ENCODE data around the gene NDUFS2.

NDUFS2 gene

DNA sequence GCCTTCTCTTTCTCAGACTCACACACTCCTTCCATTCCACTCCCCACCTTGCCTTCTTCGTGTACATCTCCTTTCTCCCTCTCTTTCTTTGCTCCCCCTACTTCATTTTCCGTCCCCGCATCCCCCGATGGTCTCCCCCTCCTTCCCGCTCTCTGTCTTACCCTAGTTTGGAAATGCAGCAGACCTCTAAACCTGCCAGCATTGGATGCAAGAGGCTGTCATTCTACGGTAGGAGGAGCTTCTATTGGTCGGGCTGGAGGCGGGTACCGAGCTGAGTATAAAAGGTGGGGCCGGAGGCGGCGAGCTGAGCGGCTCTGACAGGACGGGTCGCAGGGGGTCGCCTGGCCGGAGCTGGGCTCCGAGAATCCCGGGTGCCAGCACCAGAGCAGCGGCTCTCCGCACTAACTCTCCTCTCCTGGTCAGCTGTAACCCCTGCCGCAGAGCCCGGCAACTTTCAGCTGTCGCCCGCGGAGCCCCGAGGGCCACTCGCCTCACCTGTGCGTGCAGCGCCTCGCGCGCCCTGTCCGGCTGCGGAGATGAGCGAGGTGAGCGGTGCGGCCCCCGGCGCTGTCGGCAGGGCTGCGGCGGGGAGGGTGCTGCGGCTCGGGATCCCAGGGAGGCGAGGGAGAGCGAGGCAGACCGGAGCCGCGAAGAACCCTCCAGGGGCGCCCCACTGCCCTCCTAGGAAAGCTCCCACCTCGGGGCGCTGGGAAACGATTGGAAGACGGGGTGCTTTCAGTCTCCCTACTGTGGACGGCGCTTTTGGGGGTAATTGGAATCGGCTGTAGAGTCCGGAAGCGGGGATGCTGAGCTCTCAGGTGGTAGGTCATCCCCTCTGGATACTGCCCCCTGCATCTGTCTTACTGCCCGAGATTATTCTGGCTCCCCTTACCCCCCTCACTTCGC, 56.5 kb downstream of the NDUFS2 start, which contains the start of gene PCP4L1:
PCP4L1 (plus strand) TSS at position 307 of the 906 bp plus-strand sequence; CDS start at position 537, 230 bp downstream.
- TF ChIP-seq FOXP2 (optimal IDR thresholded peaks at IDR 0.05; ENCODE audit: borderline replicate concordance, extremely low read depth, extremely low read length, insufficient read depth) (no peak), SIN3A (IDR thresholded peaks at IDR 0.05; ENCODE audit: borderline replicate concordance, insufficient read depth, low read length) (no peak)

- TF ChIP-seq TAF1 (IDR thresholded peaks at IDR 0.05; ENCODE audit: borderline replicate concordance, insufficient read depth, low read length) (no peak), FOXP2 (optimal IDR thresholded peaks at IDR 0.05; ENCODE audit: borderline replicate concordance, extremely low read depth, extremely low read length, insufficient read depth) (no peak), SIN3A (IDR thresholded peaks at IDR 0.05; ENCODE audit: borderline replicate concordance, insufficient read depth, low read length) (no peak), REST (IDR thresholded peaks at IDR 0.05; ENCODE audit: insufficient read depth in 1 of 2, low read depth in 2 of 2, low read length in 2 of 2) (no peak), POLR2AphosphoS5 (IDR thresholded peaks at IDR 0.05; ENCODE audit: low read depth, low read length) (no peak)
These were observed 57.2 kb downstream of the NDUFS2 start for GRCh38 chr1:161259345-161259702.

DNA sequence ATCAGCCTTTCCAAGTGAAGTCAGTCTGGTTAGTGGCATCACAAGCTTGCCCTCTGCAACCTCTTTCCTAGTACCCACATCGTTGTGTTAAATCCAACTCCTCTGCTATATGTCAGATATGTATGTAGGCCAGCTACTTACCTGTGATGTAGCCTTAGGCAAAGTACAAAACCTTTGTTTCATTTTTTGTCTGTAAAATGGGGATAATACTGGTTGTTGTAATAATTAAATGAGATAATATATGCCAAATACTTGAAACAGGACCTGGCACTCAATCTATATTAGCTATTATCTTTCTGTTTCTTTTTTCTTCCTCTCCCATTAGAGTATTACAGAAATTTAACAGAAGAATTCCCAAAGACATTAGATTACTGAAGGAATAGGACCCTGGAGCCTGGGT, 57.6 kb downstream of the NDUFS2 start:
- TF ChIP-seq TAF1 (IDR thresholded peaks at IDR 0.05; ENCODE audit: borderline replicate concordance, insufficient read depth, low read length) = no peak
- no peak for TF ChIP-seq REST (IDR thresholded peaks at IDR 0.05; ENCODE audit: insufficient read depth in 1 of 2, low read depth in 2 of 2, low read length in 2 of 2)
- TF ChIP-seq SIN3A (IDR thresholded peaks at IDR 0.05; ENCODE audit: borderline replicate concordance, insufficient read depth, low read length) = no peak
- no peak for TF ChIP-seq POLR2AphosphoS5 (IDR thresholded peaks at IDR 0.05; ENCODE audit: low read depth, low read length)
- no peak for TF ChIP-seq FOXP2 (optimal IDR thresholded peaks at IDR 0.05; ENCODE audit: borderline replicate concordance, extremely low read depth, extremely low read length, insufficient read depth)

- TF ChIP-seq FOXP2 (optimal IDR thresholded peaks at IDR 0.05; ENCODE audit: borderline replicate concordance, extremely low read depth, extremely low read length, insufficient read depth) = no peak
- TF ChIP-seq POLR2AphosphoS5 (IDR thresholded peaks at IDR 0.05; ENCODE audit: low read depth, low read length) = no peak
- no peak for TF ChIP-seq REST (IDR thresholded peaks at IDR 0.05; ENCODE audit: insufficient read depth in 1 of 2, low read depth in 2 of 2, low read length in 2 of 2)
- TF ChIP-seq SIN3A (IDR thresholded peaks at IDR 0.05; ENCODE audit: borderline replicate concordance, insufficient read depth, low read length) = no peak
- no peak for TF ChIP-seq TAF1 (IDR thresholded peaks at IDR 0.05; ENCODE audit: borderline replicate concordance, insufficient read depth, low read length)
These were observed 58.5 kb downstream of the NDUFS2 start for GRCh38 chr1:161260376-161261260.

All from PFSK-1 (cell line).